GM12878 (cell line): Measurements from ENCODE around the gene UHRF1. TPM values are rescaled to one million over a fixed set of nuclear protein-coding genes. Genes with fewer than 3 reads are reported as not detected.

ENCODE experiments used
- ATAC-seq: fragments of 200-7000 bp; cut with Tn5 transposase; 3 replicates; pipeline ENCODE4 v1.9.1; 2020; ENCODE audit warnings: mild to moderate bottlenecking, moderate library complexity
- BruUV-seq: library from RNA; stranded (reverse); fragments of 400-500 nt; replicated peaks from 2 replicates; lab custom pipeline; 2021; lab: Mats Ljungman, UMichigan
- CTCF ChIA-PET: fragments of 300-600 bp; sonication (Branson Sonifier 250); formaldehyde crosslinking; extraction: SDS; loops from one replicate; lab custom pipeline; 2021; ENCODE audit warnings: inconsistent platforms; lab: Yijun Ruan, JAX
- POLR2A ChIA-PET: fragments of 350-600 bp; formaldehyde crosslinking; extraction: SDS; loops from one replicate; lab custom pipeline; 2021; ENCODE audit warnings: inconsistent platforms; lab: Charles Lee
- RAD21 ChIA-PET: fragments of 300-600 bp; sonication (Branson Sonifier 250); formaldehyde crosslinking; loops from one replicate; lab custom pipeline; 2023; ENCODE audit warnings: antibody characterized with exemption; ENCODE audit not compliant: unreplicated experiment; lab: Charles Lee
- SMC1A ChIA-PET: fragments of 300-600 bp; sonication (Branson Sonifier 250); formaldehyde crosslinking; loops from one replicate; lab custom pipeline; 2023; ENCODE audit not compliant: unreplicated experiment, uncharacterized antibody; lab: Charles Lee
- DNase-seq: peaks from one replicate; pipeline ENCODE4 v3.0.0-alpha.2; 2011; ENCODE audit warnings: low read depth, low spot score
- FAIRE-seq: peaks from 3 replicates; lab custom pipeline; 2011; peaks lifted over from hg19 to GRCh38; lab: Jason Lieb, UNC
- H2AFZ ChIP-seq: 2 replicates; pipeline ENCODE4 v1.6.0; 2011; ENCODE audit warnings: low read depth, low read length, control low read depth; ENCODE audit not compliant: control insufficient read depth
- H3K27ac ChIP-seq: 2 replicates; pipeline ENCODE4 v1.5.1; 2011; ENCODE audit warnings: control low read depth; ENCODE audit not compliant: control insufficient read depth, insufficient read depth
- H3K27me3 ChIP-seq, 2 experiments: replicated peaks in 1 of 2; 2 replicates each; pipeline versions ENCODE4 v1.6.0 to v1.6.1; 2011; ENCODE audit warnings: low read length in 1 of 2; ENCODE audit not compliant: control insufficient read depth in 2 of 2, insufficient read depth in 2 of 2
- H3K36me3 ChIP-seq, 2 experiments: 2 replicates each; pipeline ENCODE4 v1.5.1; 2011; ENCODE audit warnings: low read length in 1 of 2; ENCODE audit not compliant: control insufficient read depth in 2 of 2, insufficient read depth in 2 of 2
- H3K4me1 ChIP-seq: 2 replicates; pipeline ENCODE4 v1.6.1; 2011; ENCODE audit warnings: mild to moderate bottlenecking, low read length, moderate library complexity, mixed read lengths; ENCODE audit not compliant: control insufficient read depth, insufficient read depth
- H3K4me2 ChIP-seq: 2 replicates; pipeline ENCODE4 v1.6.0; 2011; ENCODE audit warnings: control low read depth; ENCODE audit not compliant: control insufficient read depth, insufficient read depth
- H3K4me3 ChIP-seq: fragments of 200-600 bp; sonication (generic); 2 replicates; pipeline ENCODE4 v1.5.1; 2016
- H3K79me2 ChIP-seq: 2 replicates; pipeline ENCODE4 v1.6.0; 2011; ENCODE audit warnings: low read length; ENCODE audit not compliant: control insufficient read depth, insufficient read depth
- H3K9ac ChIP-seq: 2 replicates; pipeline ENCODE4 v1.8.0; 2011; ENCODE audit warnings: low read length, control low read depth, mixed read lengths; ENCODE audit not compliant: control insufficient read depth, insufficient read depth
- H3K9me3 ChIP-seq: replicated peaks from 3 replicates; pipeline ENCODE4 v1.5.1; 2011; ENCODE audit warnings: mild to moderate bottlenecking, low read length; ENCODE audit not compliant: control insufficient read depth, insufficient read depth
- H4K20me1 ChIP-seq: 2 replicates; pipeline ENCODE4 v1.6.0; 2011; ENCODE audit not compliant: control insufficient read depth, insufficient read depth
- BMI1 ChIP-seq: fragments of 450-650 bp; IDR thresholded peaks from 2 replicates; pipeline ENCODE4 v1.6.1; 2016; ENCODE audit warnings: mild to moderate bottlenecking, moderate library complexity, borderline replicate concordance
- CBX5 ChIP-seq: sonication (generic); IDR thresholded peaks from 2 replicates; pipeline ENCODE4 v1.6.1; 2016; ENCODE audit warnings: low read depth, moderate library complexity, mild to moderate bottlenecking, inconsistent platforms
- CEBPZ ChIP-seq: fragments of 150-350 bp; IDR thresholded peaks from 2 replicates; pipeline ENCODE4 v1.6.1; 2016; ENCODE audit warnings: low read depth, low read length
- E4F1 ChIP-seq: fragments of 450-650 bp; IDR thresholded peaks from 2 replicates; pipeline ENCODE4 v1.6.1; 2018; ENCODE audit warnings: borderline replicate concordance, mild to moderate bottlenecking; ENCODE audit not compliant: partially characterized antibody
- EGR1 ChIP-seq, 2 experiments: IDR thresholded peaks; 1 replicate in 1 of 2; 2 replicates in 1 of 2; pipeline ENCODE4 v1.6.1; 2011 to 2012; ENCODE audit warnings: low read depth in 2 of 2, low read length in 2 of 2, borderline replicate concordance in 1 of 2, mild to moderate bottlenecking in 1 of 2, moderate library complexity in 1 of 2
- EP300 ChIP-seq, 2 experiments: fragments of 150-350 bp in 1 of 2; IDR thresholded peaks; 2 replicates each; pipeline ENCODE4 v1.6.1; 2011 to 2012; ENCODE audit warnings: low read depth in 2 of 2, low read length in 2 of 2, borderline replicate concordance in 1 of 2, improper control_type of control experiment in 1 of 2, inconsistent platforms in 1 of 2; ENCODE audit not compliant: control insufficient read depth in 1 of 2
- GATAD2B ChIP-seq: fragments of 450-650 bp; conservative IDR thresholded peaks from 2 replicates; pipeline ENCODE4 v1.6.1; 2017; ENCODE audit warnings: low read depth, mild to moderate bottlenecking, moderate library complexity
- HDAC6 ChIP-seq: fragments of 200-600 bp; sonication (generic); IDR thresholded peaks from one replicate; pipeline ENCODE4 v1.8.0; 2017; ENCODE audit warnings: antibody characterized with exemption; ENCODE audit not compliant: unreplicated experiment
- IRF4 ChIP-seq: IDR thresholded peaks from 2 replicates; pipeline ENCODE4 v1.6.1; 2011; ENCODE audit warnings: low read depth, low read length
- LARP7 ChIP-seq: fragments of 450-650 bp; IDR thresholded peaks from 2 replicates; pipeline ENCODE4 v1.6.1; 2017; ENCODE audit warnings: mild to moderate bottlenecking
- POLR2AphosphoS2 ChIP-seq: IDR thresholded peaks from 2 replicates; pipeline ENCODE4 v1.6.1; 2011; ENCODE audit warnings: low read depth, mild to moderate bottlenecking, low read length, improper control_type of control experiment, moderate library complexity
- RCOR1 ChIP-seq: conservative IDR thresholded peaks from 2 replicates; pipeline ENCODE4 v1.6.1; 2012; ENCODE audit warnings: low read depth, low read length, improper control_type of control experiment
- RUNX3 ChIP-seq: IDR thresholded peaks from 2 replicates; pipeline ENCODE4 v1.6.1; 2012; ENCODE audit warnings: low read length, inconsistent platforms
- TAF1 ChIP-seq: IDR thresholded peaks from 2 replicates; pipeline ENCODE4 v1.6.1; 2011; ENCODE audit warnings: mild to moderate bottlenecking, low read depth, low read length, borderline replicate concordance
- YY1 ChIP-seq: IDR thresholded peaks from 2 replicates; pipeline ENCODE4 v1.6.1; 2011; ENCODE audit warnings: low read depth, mild to moderate bottlenecking, low read length
- ZBTB33 ChIP-seq: fragments of 450-650 bp; IDR thresholded peaks from 2 replicates; pipeline ENCODE4 v1.6.1; 2017; ENCODE audit warnings: mild to moderate bottlenecking
- ZNF217 ChIP-seq: fragments of 450-650 bp; IDR thresholded peaks from 2 replicates; pipeline ENCODE4 v1.6.1; 2017; ENCODE audit warnings: antibody characterized with exemption, mild to moderate bottlenecking
- WGBS: methylation state at CpG from one replicate; pipeline ENCODE4 v1.1.6; 2016; ENCODE audit warnings: low lambda C conversion rate; ENCODE audit not compliant: insufficient replicate concordance, insufficient coverage; ENCODE audit errors: missing lambda C conversion rate; 5-methylcytosine and 5-hydroxymethylcytosine counted together
- in situ Hi-C: fragments of 300-500 bp; cut with MboI; formaldehyde crosslinking; loops from 9 replicates; pipeline ENCODE4 v1.14.3; 2018; ENCODE audit warnings: mixed read lengths
- intact Hi-C: fragments of 100-400 bp; cut with micrococcal nuclease; formaldehyde crosslinking; loops from one replicate; pipeline ENCODE4 v1.14.2; 2022; ENCODE audit not compliant: unreplicated experiment
- polyA plus RNA-seq, 11 experiments: library from polyadenylated mRNA; depleted of rRNA in 4 of 11; unstranded in 6 of 11; stranded (reverse) in 5 of 11; fragments of >200 nt; fragmentation: Nextera tagmentation in 4 of 11; fragmentation: Illumina TruSeq in 1 of 11; extraction: Ambion mirVana in 4 of 11; extraction: Trizol in 1 of 11; gene quantifications; 1 replicate in 1 of 11; 2 replicates in 10 of 11; pipeline versions ENCODE4 v1.2.1 to v1.2.3, GENCODE V29; 2011 to 2016; ENCODE audit warnings: inconsistent platforms in 2 of 11, missing spikeins in 2 of 11, low read depth in 1 of 11
- total RNA-seq, 4 experiments: library from RNA; depleted of rRNA in 3 of 4; stranded (reverse); fragments of >200 nt in 3 of 4; fragmentation: Illumina TruSeq in 1 of 4; extraction: Trizol in 1 of 4; gene quantifications; 2 replicates each; pipeline versions ENCODE4 v1.2.1 to v1.2.3, GENCODE V29; 2013 to 2021

UHRF1 gene
- total and polyA plus RNA-seq, 10 of the 15 experiments (the other 5 are each of a cell fraction or from before 2014, with no cell fraction given): 13.0 to 109 (median 37.7) TPM

GRCh38 chr19:4966591-4966990 is 57.3 kb downstream of the UHRF1 start:
- intact Hi-C loops (loop anchor here (10.0 kb wide), 1 partner anchor 102 kb away; the partner anchor contains the start of gene PLIN3), in situ Hi-C loops (no loop called here)
- H3K79me2 ChIP-seq: peaks cover 24% of the 10 kb centered on the region
- no peak overlapping the region for H3K4me3 ChIP-seq
- ChIA-PET SMC1A (no interaction called here), POLR2A (no interaction called here), CTCF (interaction anchor here (3.0 kb wide), 1 partner anchor 54 kb away, joined by 14 read pairs; no protein-coding TSS in a partner anchor), RAD21 (no interaction called here)
- peaks cover 2% of the 10 kb centered on the region for H4K20me1 ChIP-seq
- ATAC-seq (no peak), FAIRE-seq (no peak), DNase-seq (no peak)
- H3K27me3 ChIP-seq: no peaks in the 10 kb centered on the region
- H3K9me3 ChIP-seq: no peaks in the 10 kb centered on the region
- no peak overlapping the region for H3K27ac ChIP-seq
- no peak overlapping the region for H3K4me2 ChIP-seq
- no TSS peak for BruUV-seq
- peaks cover 5% of the 10 kb centered on the region for H3K4me1 ChIP-seq
- H3K9ac ChIP-seq: no peak overlapping the region
- H2AFZ ChIP-seq: no peak overlapping the region
- 66% methylated on average over 6 of the region's 6 CpGs for WGBS
- H3K36me3 ChIP-seq: peaks cover 3 to 4% of the 10 kb centered on the region in 2 experiments; a peak in 3 of 4 replicates
- TF ChIP-seq RCOR1: no peak
- TF ChIP-seq EP300 (IDR thresholded peaks at IDR 0.05; ENCODE audit: borderline replicate concordance in 1 of 2, control insufficient read depth in 1 of 2, low read depth in 2 of 2, low read length in 2 of 2): no peak
- no peak for TF ChIP-seq ZNF217
- no peak for TF ChIP-seq IRF4
- no peak for TF ChIP-seq TAF1
- TF ChIP-seq CEBPZ: no peak
- TF ChIP-seq YY1: no peak
- no peak for TF ChIP-seq GATAD2B
- no peak for TF ChIP-seq RUNX3
- no peak for TF ChIP-seq EGR1 (IDR thresholded peaks at IDR 0.05; ENCODE audit: borderline replicate concordance in 1 of 2, low read depth in 2 of 2, low read length in 2 of 2)
- TF ChIP-seq ZBTB33: no peak
- no peak for TF ChIP-seq E4F1
- no peak for TF ChIP-seq BMI1
- no peak for TF ChIP-seq CBX5
- TF ChIP-seq POLR2AphosphoS2: no peak
- TF ChIP-seq HDAC6: no peak
- no peak for TF ChIP-seq LARP7
